RWPE2 (cell line): ENCODE measurements around the gene CHD6.

ENCODE experiments used
- ATAC-seq: fragments of 200-7000 bp; cut with Tn5 transposase; 3 replicates; pipeline ENCODE4 v1.9.1; 2021; ENCODE audit warnings: low read depth
- DNase-seq: peaks from one replicate; pipeline ENCODE4 v3.0.0-alpha.2; 2020; ENCODE audit warnings: low spot score
- H3K27ac ChIP-seq: fragments of 450-650 bp; 2 replicates; pipeline ENCODE4 v1.5.1; 2017; ENCODE audit warnings: mild to moderate bottlenecking; ENCODE audit not compliant: poor library complexity, severe bottlenecking
- H3K27me3 ChIP-seq: fragments of 250-450 bp; sonication (Bioruptor Pico); 2 replicates; pipeline ENCODE4 v1.5.1; 2021; ENCODE audit warnings: mild to moderate bottlenecking, moderate library complexity; ENCODE audit not compliant: insufficient read depth, poor library complexity, severe bottlenecking
- H3K36me3 ChIP-seq: fragments of 250-450 bp; sonication (Bioruptor Pico); 2 replicates; pipeline ENCODE4 v1.5.1; 2020; ENCODE audit warnings: low read depth, mild to moderate bottlenecking, moderate library complexity
- H3K4me1 ChIP-seq: fragments of 250-450 bp; sonication (Bioruptor Pico); 2 replicates; pipeline ENCODE4 v1.5.1; 2021; ENCODE audit warnings: mild to moderate bottlenecking, moderate library complexity; ENCODE audit not compliant: insufficient read depth, poor library complexity, severe bottlenecking
- H3K4me3 ChIP-seq: fragments of 250-450 bp; sonication (Bioruptor Pico); 2 replicates; pipeline ENCODE4 v1.5.1; 2021; ENCODE audit warnings: mild to moderate bottlenecking, moderate library complexity; ENCODE audit not compliant: severe bottlenecking
- H3K9me3 ChIP-seq: fragments of 250-450 bp; sonication (Bioruptor Pico); 2 replicates; pipeline ENCODE4 v1.5.1; 2021; ENCODE audit warnings: mild to moderate bottlenecking, moderate library complexity; ENCODE audit not compliant: severe bottlenecking
- CTCF ChIP-seq: fragments of 450-650 bp; IDR thresholded peaks from one replicate; pipeline ENCODE4 v1.5.1; 2017; ENCODE audit warnings: mild to moderate bottlenecking, moderate library complexity; ENCODE audit not compliant: poor library complexity, severe bottlenecking

Gene CHD6

GRCh38 chr20:41617059-41617901 is 897 bp downstream of the CHD6 start:
- H3K36me3 ChIP-seq, result no peaks in the 10 kb centered on the region
- TF ChIP-seq CTCF, result no peak
- ATAC-seq, result no peak
- DNase-seq, result peak; percentile 77
- no peaks in the 10 kb centered on the region for H3K9me3 ChIP-seq
- H3K4me3 ChIP-seq, result peak overlapping the region; percentile 99
- H3K27ac ChIP-seq, result peak overlapping the region; percentile 61
- H3K27me3 ChIP-seq, result no peaks in the 10 kb centered on the region
- peaks cover 7% of the 10 kb centered on the region for H3K4me1 ChIP-seq

GRCh38 chr20:41616228-41616627 is 1.9 kb downstream of the CHD6 start:
- H3K4me1 ChIP-seq, result peaks cover 7% of the 10 kb centered on the region
- no peak for DNase-seq
- H3K4me3 ChIP-seq, result no peak overlapping the region

GRCh38 chr20:41615676-41616075 is 2.5 kb downstream of the CHD6 start:
- no peak overlapping the region for H3K27ac ChIP-seq
- no peak for DNase-seq
- H3K4me1 ChIP-seq, result peaks cover 7% of the 10 kb centered on the region
- no peaks in the 10 kb centered on the region for H3K36me3 ChIP-seq
- no peaks in the 10 kb centered on the region for H3K9me3 ChIP-seq
- no peaks in the 10 kb centered on the region for H3K27me3 ChIP-seq
- ATAC-seq, result no peak
- no peak overlapping the region for H3K4me3 ChIP-seq
- TF ChIP-seq CTCF, result no peak

More at GRCh38 chr20:41616228-41616627, 1.9 kb downstream of the CHD6 start:
- no peak for ATAC-seq
- Histone ChIP-seq H3K9me3 (no peaks in the 10 kb centered on the region), H3K36me3 (no peaks in the 10 kb centered on the region), H3K27me3 (no peaks in the 10 kb centered on the region), H3K27ac (no peak overlapping the region)
- TF ChIP-seq CTCF, result no peak

GRCh38 chr20:41615110-41615509 is 3.1 kb downstream of the CHD6 start:
- peaks cover 7% of the 10 kb centered on the region for H3K4me1 ChIP-seq
- no peaks in the 10 kb centered on the region for H3K27me3 ChIP-seq
- ATAC-seq, result no peak
- no peak for DNase-seq
- no peak for TF ChIP-seq CTCF
- no peak overlapping the region for H3K27ac ChIP-seq
- no peak overlapping the region for H3K4me3 ChIP-seq
- H3K36me3 ChIP-seq, result no peaks in the 10 kb centered on the region
- H3K9me3 ChIP-seq, result no peaks in the 10 kb centered on the region

GRCh38 chr20:41613321-41613720 is 4.9 kb downstream of the CHD6 start:
- DNase-seq, result no peak
- H3K4me3 ChIP-seq, result no peak overlapping the region
- peaks cover 7% of the 10 kb centered on the region for H3K4me1 ChIP-seq
- H3K27me3 ChIP-seq, result no peaks in the 10 kb centered on the region
- no peak for ATAC-seq
- H3K27ac ChIP-seq, result no peak overlapping the region
- no peak for TF ChIP-seq CTCF
- no peaks in the 10 kb centered on the region for H3K36me3 ChIP-seq
- H3K9me3 ChIP-seq, result no peaks in the 10 kb centered on the region
